H1 (cell line): ENCODE measurements around the gene UNC119. TPM values are rescaled to one million over a fixed set of nuclear protein-coding genes. Genes with fewer than 3 reads are reported as not detected.

Experiments used
- CTCF ChIA-PET: fragments of 300-600 bp; sonication (Branson Sonifier 250); formaldehyde crosslinking; loops from one replicate; lab custom pipeline; 2021; ENCODE audit not compliant: partially characterized antibody; lab: Charles Lee
- POLR2A ChIA-PET: fragments of 300-600 bp; sonication (Branson Sonifier 250); formaldehyde crosslinking; loops from one replicate; lab custom pipeline; 2021; ENCODE audit warnings: inconsistent platforms; ENCODE audit not compliant: partially characterized antibody; lab: Charles Lee
- DNase-seq, 2 experiments: peaks; one replicate each; pipeline versions ENCODE4 v3.0.0 to v3.0.0-alpha.2; 2010 to 2022; ENCODE audit warnings: low spot score in 2 of 2, low read depth in 1 of 2, mixed read lengths in 1 of 2
- FAIRE-seq: peaks from 2 replicates; lab custom pipeline; 2011; peaks lifted over from hg19 to GRCh38; lab: Jason Lieb, UNC
- H2AFZ ChIP-seq: 2 replicates; pipeline ENCODE4 v1.8.1; 2012; ENCODE audit warnings: low read length, inconsistent platforms
- H2AK5ac ChIP-seq: 2 replicates; pipeline ENCODE4 v1.6.1; 2013; ENCODE audit warnings: low read depth, low read length
- H2BK120ac ChIP-seq: replicated peaks from 2 replicates; pipeline ENCODE3; 2013; ENCODE audit warnings: low read depth, low read length, inconsistent platforms
- H2BK12ac ChIP-seq: 2 replicates; pipeline ENCODE4 v1.6.1; 2013; ENCODE audit warnings: low read depth, low read length
- H2BK15ac ChIP-seq: 2 replicates; pipeline ENCODE4 v1.6.1; 2013; ENCODE audit warnings: low read length
- H2BK20ac ChIP-seq: 2 replicates; pipeline ENCODE4 v1.6.1; 2013; ENCODE audit warnings: low read length
- H2BK5ac ChIP-seq: 2 replicates; pipeline ENCODE4 v1.6.1; 2013; ENCODE audit warnings: low read depth, low read length
- H3K14ac ChIP-seq: 2 replicates; pipeline ENCODE4 v1.6.1; 2013; ENCODE audit warnings: inconsistent platforms; ENCODE audit not compliant: insufficient read length
- H3K18ac ChIP-seq: 2 replicates; pipeline ENCODE4 v1.6.1; 2013; ENCODE audit warnings: low read length; ENCODE audit errors: extremely low read depth
- H3K23ac ChIP-seq: 2 replicates; pipeline ENCODE4 v1.6.1; 2013; ENCODE audit warnings: inconsistent platforms; ENCODE audit not compliant: insufficient read length
- H3K23me2 ChIP-seq: 2 replicates; pipeline ENCODE4 v1.6.1; 2013; ENCODE audit warnings: low read depth, low read length
- H3K27ac ChIP-seq: 2 replicates; pipeline ENCODE4 v1.6.1; 2011; ENCODE audit warnings: low read depth, low read length, inconsistent platforms
- H3K27me3 ChIP-seq, 4 experiments: replicated peaks in 1 of 4; 1 replicate in 1 of 4; 2 replicates in 3 of 4; pipeline versions ENCODE4 v1.6.1 to v1.8.1; 2011 to 2013; ENCODE audit warnings: low read length in 3 of 4, mild to moderate bottlenecking in 3 of 4, inconsistent platforms in 2 of 4, mixed read lengths in 2 of 4, moderate library complexity in 1 of 4; ENCODE audit not compliant: control insufficient read depth in 3 of 4, insufficient read depth in 3 of 4; ENCODE audit errors: extremely low read depth in 1 of 4
- H3K36me3 ChIP-seq, 4 experiments: 2 replicates each; pipeline versions ENCODE4 v1.6.1 to v1.8.1; 2011 to 2013; ENCODE audit warnings: mild to moderate bottlenecking in 4 of 4, low read length in 3 of 4, moderate library complexity in 2 of 4, control low read depth in 1 of 4, inconsistent platforms in 1 of 4; ENCODE audit not compliant: insufficient read depth in 4 of 4, control insufficient read depth in 2 of 4
- H3K4ac ChIP-seq: replicated peaks from 2 replicates; pipeline ENCODE3; 2013; ENCODE audit warnings: low read length, low read depth, mixed read lengths, inconsistent platforms; ENCODE audit not compliant: insufficient read length
- H3K4me1 ChIP-seq, 4 experiments: replicated peaks in 1 of 4; 1 replicate in 1 of 4; 2 replicates in 3 of 4; pipeline versions ENCODE4 v1.6.1 to v1.8.1; 2011 to 2013; ENCODE audit warnings: low read length in 3 of 4, inconsistent platforms in 2 of 4, mixed read lengths in 1 of 4; ENCODE audit not compliant: insufficient read depth in 4 of 4, control insufficient read depth in 3 of 4
- H3K4me2 ChIP-seq, 2 experiments: 2 replicates each; pipeline versions ENCODE4 v1.6.1 to v1.8.1; 2011 to 2013; ENCODE audit warnings: low read depth in 2 of 2, low read length in 2 of 2, control low read depth in 1 of 2, inconsistent platforms in 1 of 2, mild to moderate bottlenecking in 1 of 2; ENCODE audit not compliant: insufficient read depth in 1 of 2
- H3K4me3 ChIP-seq, 4 experiments: fragments of 200-600, 300-600 bp in 1 of 4; sonication (generic), shearing (Covaris generic), sonication (Bioruptor Twin) in 1 of 4; 2 replicates each; pipeline versions ENCODE4 v1.5.1 to v1.8.1; 2011 to 2016; ENCODE audit warnings: low read length in 4 of 4, low read depth in 3 of 4, control low read depth in 2 of 4, inconsistent platforms in 2 of 4, mild to moderate bottlenecking in 2 of 4, mixed read lengths in 1 of 4, moderate library complexity in 1 of 4; ENCODE audit not compliant: insufficient read depth in 2 of 4; ENCODE audit errors: extremely low read depth in 1 of 4
- H3K56ac ChIP-seq: replicated peaks from 2 replicates; pipeline ENCODE3; 2013; ENCODE audit warnings: low read depth, mild to moderate bottlenecking, mixed read lengths, low read length, inconsistent platforms; ENCODE audit not compliant: insufficient read length
- H3K79me1 ChIP-seq: 2 replicates; pipeline ENCODE4 v1.6.1; 2013; ENCODE audit warnings: low read depth, low read length, control low read depth
- H3K79me2 ChIP-seq, 2 experiments: 2 replicates each; pipeline versions ENCODE4 v1.6.1 to v1.8.1; 2012 to 2013; ENCODE audit warnings: low read length in 2 of 2, mild to moderate bottlenecking in 2 of 2, inconsistent platforms in 1 of 2; ENCODE audit not compliant: insufficient read depth in 2 of 2, control insufficient read depth in 1 of 2
- H3K9ac ChIP-seq, 4 experiments: replicated peaks in 1 of 4; 1 replicate in 1 of 4; 2 replicates in 3 of 4; pipeline versions ENCODE4 v1.6.1 to v1.8.1; 2011 to 2013; ENCODE audit warnings: low read depth in 3 of 4, low read length in 3 of 4, control low read depth in 2 of 4, mild to moderate bottlenecking in 2 of 4, moderate library complexity in 2 of 4, inconsistent platforms in 1 of 4; ENCODE audit errors: extremely low read depth in 1 of 4
- H3K9me3 ChIP-seq, 2 experiments: 2 replicates each; pipeline versions ENCODE4 v1.6.1 to v1.8.1; 2012 to 2013; ENCODE audit warnings: mild to moderate bottlenecking in 2 of 2, moderate library complexity in 2 of 2, control low read depth in 1 of 2, inconsistent platforms in 1 of 2, low read depth in 1 of 2, low read length in 1 of 2, mixed read lengths in 1 of 2; ENCODE audit not compliant: insufficient read depth in 2 of 2
- H4K20me1 ChIP-seq, 2 experiments: replicated peaks in 1 of 2; 2 replicates each; pipeline versions ENCODE3 to v1.8.1; 2011 to 2013; ENCODE audit warnings: inconsistent platforms in 2 of 2, low read length in 2 of 2, mild to moderate bottlenecking in 1 of 2; ENCODE audit not compliant: insufficient read depth in 2 of 2, control insufficient read depth in 1 of 2
- H4K5ac ChIP-seq: 2 replicates; pipeline ENCODE4 v1.6.1; 2013; ENCODE audit warnings: low read length, low read depth, mixed read lengths, inconsistent platforms; ENCODE audit not compliant: insufficient read length
- H4K8ac ChIP-seq: 2 replicates; pipeline ENCODE4 v1.8.0; 2013; ENCODE audit warnings: mild to moderate bottlenecking, moderate library complexity, low read length, inconsistent platforms; ENCODE audit not compliant: insufficient read depth; ENCODE audit errors: extremely low read depth
- H4K91ac ChIP-seq: replicated peaks from 2 replicates; pipeline ENCODE3; 2013; ENCODE audit warnings: low read length, mixed read lengths, inconsistent platforms; ENCODE audit not compliant: insufficient read length
- BCL11A ChIP-seq, 2 experiments: IDR thresholded peaks; one replicate each; pipeline ENCODE4 v1.6.1; 2011; ENCODE audit warnings: low read depth in 2 of 2, low read length in 2 of 2, mild to moderate bottlenecking in 2 of 2
- GABPA ChIP-seq: IDR thresholded peaks from 2 replicates; pipeline ENCODE4 v1.6.1; 2011; ENCODE audit warnings: mild to moderate bottlenecking, low read length, moderate library complexity, borderline replicate concordance; ENCODE audit not compliant: insufficient read depth
- KDM4A ChIP-seq: IDR thresholded peaks from one replicate; pipeline ENCODE4 v1.7.1; 2012; ENCODE audit warnings: low read depth, mild to moderate bottlenecking, moderate library complexity, low read length, inconsistent platforms; ENCODE audit not compliant: severe bottlenecking
- KDM5A ChIP-seq: fragments of 200-600 bp; IDR thresholded peaks from 2 replicates; pipeline ENCODE4 v1.7.1; 2012; ENCODE audit warnings: mild to moderate bottlenecking, low read length, inconsistent platforms, mixed read lengths
- POLR2A ChIP-seq, 2 experiments: IDR thresholded peaks; 1 replicate in 1 of 2; 2 replicates in 1 of 2; pipeline ENCODE4 v1.6.1; 2011; ENCODE audit warnings: low read depth in 2 of 2, low read length in 2 of 2, mild to moderate bottlenecking in 2 of 2; ENCODE audit errors: control extremely low read depth in 1 of 2
- POU5F1 ChIP-seq: IDR thresholded peaks from 2 replicates; pipeline ENCODE4 v1.6.1; 2011; ENCODE audit warnings: low read depth, mild to moderate bottlenecking, low read length, moderate library complexity
- RFX5 ChIP-seq: IDR thresholded peaks from 2 replicates; pipeline ENCODE4 v1.6.1; 2011; ENCODE audit warnings: low read depth, low read length, improper control_type of control experiment, borderline replicate concordance
- WGBS, 2 experiments: shearing (Covaris generic) in 1 of 2; methylation state at CpG; one replicate each; pipeline versions ENCODE4 v1.1.6 to v1.1.7; 2013 to 2015; ENCODE audit warnings: low lambda C conversion rate in 2 of 2, mixed read lengths in 2 of 2, inconsistent platforms in 1 of 2, low coverage in 1 of 2, missing lambda C conversion rate in 1 of 2; ENCODE audit not compliant: insufficient replicate concordance in 2 of 2, insufficient coverage in 1 of 2, insufficient read length in 1 of 2; ENCODE audit errors: extremely low coverage in 1 of 2, missing lambda C conversion rate in 1 of 2; 5-methylcytosine and 5-hydroxymethylcytosine counted together
- polyA plus RNA-seq, 7 experiments: library from polyadenylated mRNA; depleted of rRNA in 3 of 7; stranded (reverse) in 5 of 7; unstranded in 2 of 7; fragments of >200 nt in 5 of 7; fragments of 200-250 nt in 2 of 7; gene quantifications; 1 replicate in 5 of 7; 2 replicates in 1 of 7; 4 replicates in 1 of 7; pipeline versions ENCODE4 v1.2.1 to v1.2.3, GENCODE V29; 2011 to 2013; ENCODE audit warnings: missing spikeins in 2 of 7, mixed read lengths in 2 of 7
- total RNA-seq: library from RNA; stranded (reverse); fragmentation: NEBNext Ultra II Directional; extraction: Animal tissue kit (Norgen Biotek cat#: 25700); gene quantifications from 2 replicates; pipeline ENCODE4 v1.2.1, GENCODE V29; 2021

The UNC119 gene
- total and polyA plus RNA-seq, 2 of the 8 experiments (the other 6 are each of a cell fraction or from before 2014, with no cell fraction given): 43.5 to 94.4 TPM

GRCh38 chr17:28582513-28582912 is 30.1 kb upstream of the UNC119 start:
- POLR2A ChIA-PET: interaction anchor here (1.0 to 1.8 kb wide), 2 partner anchors 10 to 138 kb away, joined by 3 to 4 read pairs; no protein-coding TSS in a partner anchor
- Histone ChIP-seq H3K56ac (no peak overlapping the region), H4K8ac (no peak overlapping the region), H3K4me1 (peaks cover 0 to under 1% (median 0%) of the 10 kb centered on the region in 4 experiments; a peak in 2 of 7 replicates), H2BK15ac (no peak overlapping the region), H2BK5ac (no peak overlapping the region), H4K91ac (no peak overlapping the region), H3K27me3 (no peaks in the 10 kb centered on the region), H3K79me1 (no peaks in the 10 kb centered on the region), H3K4me2 (no peak overlapping the region), H2BK20ac (no peak overlapping the region), H3K9me3 (no peaks in the 10 kb centered on the region), H3K23me2 (no peaks in the 10 kb centered on the region; the same call in 1 of the 2 replicates), H3K23ac (no peak overlapping the region), H3K18ac (no peak overlapping the region), H2BK12ac (no peak overlapping the region), H3K4me3 (no peak overlapping the region), H3K36me3 (peaks cover 51 to 90% (median 75%) of the 10 kb centered on the region in 4 experiments)
- CTCF ChIA-PET: interaction anchor here (0.8 to 1.7 kb wide), 2 partner anchors 30 to 33 kb away, joined by 3 to 5 read pairs; no protein-coding TSS in a partner anchor
- DNase-seq (no peak), FAIRE-seq (no peak)
- TF ChIP-seq KDM5A (no peak), POU5F1 (no peak), KDM4A (no peak), POLR2A (IDR thresholded peaks at IDR 0.05; ENCODE audit: control extremely low read depth in 1 of 2, low read depth in 2 of 2, low read length in 2 of 2) (no peak), RFX5 (no peak), GABPA (no peak), BCL11A (IDR thresholded peaks at IDR 0.05; ENCODE audit: low read depth in 2 of 2, low read length in 2 of 2) (no peak)
- TF ChIP-seq, all 59 proteins: peak for 0
- no peaks in the 10 kb centered on the region for H3K79me2 ChIP-seq
- no peak overlapping the region for H2AK5ac ChIP-seq
- no peak overlapping the region for H3K14ac ChIP-seq
- H4K5ac ChIP-seq: no peak overlapping the region
- H3K9ac ChIP-seq: no peak overlapping the region
- H2BK120ac ChIP-seq: no peak overlapping the region
- WGBS, 2 experiments: 89% methylated on average over 2 of the region's 2 CpGs; no CpG with 5 or more reads in 1 of the 2 experiments
- no peak overlapping the region for H3K4ac ChIP-seq
- no peak overlapping the region for H3K27ac ChIP-seq
- peaks cover 1 to 2% of the 10 kb centered on the region in 2 experiments for H4K20me1 ChIP-seq
- H2AFZ ChIP-seq: no peak overlapping the region
